ENCODE data around the gene RASAL3.

DNA sequence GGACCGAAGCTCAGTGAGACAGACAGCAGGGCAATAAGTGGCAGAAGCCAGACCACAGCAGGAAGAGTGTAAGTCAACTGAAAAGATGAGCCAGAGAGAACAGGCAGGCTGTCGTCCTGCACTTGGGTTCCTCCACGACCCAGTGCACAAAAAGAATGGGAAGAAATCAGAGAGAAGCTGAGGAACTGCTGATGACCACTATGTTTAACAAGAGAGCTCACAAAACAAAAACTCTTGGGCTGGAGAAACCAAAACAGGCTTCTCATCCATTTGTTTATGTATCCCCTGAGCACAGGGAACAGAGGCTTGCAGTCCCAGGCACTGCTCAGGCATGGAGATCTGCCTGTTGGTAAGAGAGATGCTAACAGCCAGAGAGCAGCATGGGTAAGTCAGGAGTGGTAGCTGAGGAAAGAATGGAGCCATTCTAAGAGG, 59.5 kb downstream of the RASAL3 start:
- TF ChIP-seq, protein P1, sequence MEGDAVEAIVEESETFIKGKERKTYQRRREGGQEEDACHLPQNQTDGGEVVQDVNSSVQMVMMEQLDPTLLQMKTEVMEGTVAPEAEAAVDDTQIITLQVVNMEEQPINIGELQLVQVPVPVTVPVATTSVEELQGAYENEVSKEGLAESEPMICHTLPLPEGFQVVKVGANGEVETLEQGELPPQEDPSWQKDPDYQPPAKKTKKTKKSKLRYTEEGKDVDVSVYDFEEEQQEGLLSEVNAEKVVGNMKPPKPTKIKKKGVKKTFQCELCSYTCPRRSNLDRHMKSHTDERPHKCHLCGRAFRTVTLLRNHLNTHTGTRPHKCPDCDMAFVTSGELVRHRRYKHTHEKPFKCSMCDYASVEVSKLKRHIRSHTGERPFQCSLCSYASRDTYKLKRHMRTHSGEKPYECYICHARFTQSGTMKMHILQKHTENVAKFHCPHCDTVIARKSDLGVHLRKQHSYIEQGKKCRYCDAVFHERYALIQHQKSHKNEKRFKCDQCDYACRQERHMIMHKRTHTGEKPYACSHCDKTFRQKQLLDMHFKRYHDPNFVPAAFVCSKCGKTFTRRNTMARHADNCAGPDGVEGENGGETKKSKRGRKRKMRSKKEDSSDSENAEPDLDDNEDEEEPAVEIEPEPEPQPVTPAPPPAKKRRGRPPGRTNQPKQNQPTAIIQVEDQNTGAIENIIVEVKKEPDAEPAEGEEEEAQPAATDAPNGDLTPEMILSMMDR (IDR thresholded peaks at IDR 0.05 in 2 of 3, conservative IDR thresholded peaks at IDR 0.05 in 1 of 3; ENCODE audit: borderline replicate concordance in 1 of 3, insufficient read depth in 1 of 3, low read depth in 2 of 3, low read length in 2 of 3), result no peak
- TF ChIP-seq, protein P2, sequence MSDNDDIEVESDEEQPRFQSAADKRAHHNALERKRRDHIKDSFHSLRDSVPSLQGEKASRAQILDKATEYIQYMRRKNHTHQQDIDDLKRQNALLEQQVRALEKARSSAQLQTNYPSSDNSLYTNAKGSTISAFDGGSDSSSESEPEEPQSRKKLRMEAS (IDR thresholded peaks at IDR 0.05), result no peak
- no peak for TF ChIP-seq POLR2AphosphoS5 (IDR thresholded peaks at IDR 0.05; ENCODE audit: low read depth, low read length)
